Activated effector memory CD4-positive, alpha-beta T cell treated with Interleukin-2 at 50 U/mL for 16 hours (primary cell): Measurements from ENCODE around the gene COG6.

Experiments
- DNase-seq: peaks from one replicate; pipeline ENCODE4 v3.0.0-alpha.2; 2020

Gene COG6

GRCh38 chr13:39655569-39656324, at the start of gene COG6:
COG6 (plus strand) TSS chr13:39655662; CDS start chr13:39655727, 65 bp downstream.
- peak; percentile 92 for DNase-seq

GRCh38 chr13:39605677-39606320, 49.7 kb upstream of the COG6 start:
- DNase-seq = no peak

GRCh38 chr13:39607876-39608275, 47.6 kb upstream of the COG6 start:
- DNase-seq = no peak

GRCh38 chr13:39612023-39612637, 43.3 kb upstream of the COG6 start:
- DNase-seq = no peak

GRCh38 chr13:39616087-39616694, 39.3 kb upstream of the COG6 start:
- DNase-seq = no peak

- no peak for DNase-seq
Observed at GRCh38 chr13:39618561-39618960, 36.9 kb upstream of the COG6 start.

- no peak for DNase-seq
Observed at GRCh38 chr13:39623466-39623865, 32.0 kb upstream of the COG6 start.

GRCh38 chr13:39631307-39631706, 24.2 kb upstream of the COG6 start:
- no peak for DNase-seq

GRCh38 chr13:39632994-39633393, 22.5 kb upstream of the COG6 start:
- no peak for DNase-seq

- no peak for DNase-seq
Observed at GRCh38 chr13:39635564-39635963, 19.9 kb upstream of the COG6 start.

GRCh38 chr13:39637890-39638289, 17.6 kb upstream of the COG6 start:
- DNase-seq = no peak

GRCh38 chr13:39641645-39642044, 13.8 kb upstream of the COG6 start:
- DNase-seq = no peak

GRCh38 chr13:39646122-39646521, 9.3 kb upstream of the COG6 start:
- no peak for DNase-seq

GRCh38 chr13:39655041-39655568, 357 bp upstream of the COG6 start:
- no peak for DNase-seq

- no peak for DNase-seq
Observed at GRCh38 chr13:39656325-39656677, 839 bp downstream of the COG6 start.

- DNase-seq = no peak
Observed at GRCh38 chr13:39663508-39663907, 8.0 kb downstream of the COG6 start.

- no peak for DNase-seq
Observed at GRCh38 chr13:39663958-39664357, 8.5 kb downstream of the COG6 start.

- DNase-seq = no peak
Observed at GRCh38 chr13:39665763-39666162, 10.3 kb downstream of the COG6 start.

GRCh38 chr13:39670445-39670844, 15.0 kb downstream of the COG6 start:
- no peak for DNase-seq

GRCh38 chr13:39672378-39673132, 17.1 kb downstream of the COG6 start:
- no peak for DNase-seq

GRCh38 chr13:39675904-39676303, 20.4 kb downstream of the COG6 start:
- DNase-seq = no peak

- DNase-seq = no peak
Observed at GRCh38 chr13:39676315-39676876, 20.9 kb downstream of the COG6 start.
